IPS-NIHi7 (cell line): ENCODE measurements around the gene GPATCH2L.
A peak's percentile ranks its signal among the peaks of the same experiment; 100 is the strongest.

ENCODE experiments used
- DNase-seq: peaks from one replicate; pipeline ENCODE4 v3.0.0; 2012; ENCODE audit warnings: mixed read lengths; ENCODE audit errors: extremely low spot score

GPATCH2L gene

GRCh38 chr14:76201162-76201561 lies 49.4 kb downstream of the GPATCH2L start:
- no peak for DNase-seq

- DNase-seq: peak; percentile 38
These were observed 51.6 kb downstream of the GPATCH2L start for GRCh38 chr14:76203086-76204001.

GRCh38 chr14:76204461-76205230 lies 52.9 kb downstream of the GPATCH2L start:
- DNase-seq: no peak

- no peak for DNase-seq
These were observed 54.0 kb downstream of the GPATCH2L start for GRCh38 chr14:76205708-76206107.

- DNase-seq: peak; percentile 23
These were observed 56.6 kb downstream of the GPATCH2L start for GRCh38 chr14:76208340-76208739.

GRCh38 chr14:76212242-76212641 lies 60.5 kb downstream of the GPATCH2L start:
- DNase-seq: no peak

GRCh38 chr14:76217179-76217578 lies 65.5 kb downstream of the GPATCH2L start:
- no peak for DNase-seq

- DNase-seq: no peak
These were observed 66.9 kb downstream of the GPATCH2L start for GRCh38 chr14:76218662-76219061.

GRCh38 chr14:76219873-76220272 lies 68.2 kb downstream of the GPATCH2L start:
- DNase-seq: no peak

- DNase-seq: no peak
These were observed 75.8 kb downstream of the GPATCH2L start for GRCh38 chr14:76227450-76228050.

GRCh38 chr14:76228138-76228537 lies 76.4 kb downstream of the GPATCH2L start:
- no peak for DNase-seq

- no peak for DNase-seq
These were observed 81.1 kb downstream of the GPATCH2L start for GRCh38 chr14:76232800-76233199.

GRCh38 chr14:76235628-76236027 lies 83.9 kb downstream of the GPATCH2L start:
- DNase-seq: no peak

GRCh38 chr14:76236172-76237130 lies 84.7 kb downstream of the GPATCH2L start:
- DNase-seq: no peak

- DNase-seq: peak; percentile 48
These were observed 85.7 kb downstream of the GPATCH2L start for GRCh38 chr14:76237349-76237990.

GRCh38 chr14:76245097-76245496 lies 93.4 kb downstream of the GPATCH2L start:
- no peak for DNase-seq

GRCh38 chr14:76250302-76250701 lies 98.6 kb downstream of the GPATCH2L start:
- DNase-seq: no peak

- DNase-seq: no peak
These were observed 100.7 kb downstream of the GPATCH2L start for GRCh38 chr14:76252471-76252870.

GRCh38 chr14:76253111-76253510 lies 101.4 kb downstream of the GPATCH2L start:
- DNase-seq: no peak

- no peak for DNase-seq
These were observed 104.8 kb downstream of the GPATCH2L start for GRCh38 chr14:76256545-76256944.
